PC-9 (cell line): ENCODE results near the gene NR6A1. TPM values are rescaled to one million over a fixed set of nuclear protein-coding genes. Genes with fewer than 3 reads are reported as not detected.

Source experiments
- BruUV-seq: library from RNA; stranded (reverse); fragments of 400-500 nt; replicated peaks from 2 replicates; lab custom pipeline; 2021; lab: Mats Ljungman, UMichigan
- CTCF ChIA-PET: fragments of 300-600 bp; sonication (Branson Sonifier 250); formaldehyde crosslinking; loops from one replicate; lab custom pipeline; 2022; ENCODE audit warnings: antibody characterized with exemption; lab: Charles Lee
- POLR2A ChIA-PET: fragments of 300-600 bp; sonication (Branson Sonifier 250); formaldehyde crosslinking; loops from one replicate; lab custom pipeline; 2022; ENCODE audit warnings: antibody characterized with exemption; ENCODE audit not compliant: unreplicated experiment; lab: Charles Lee
- DNase-seq, 2 experiments: peaks; one replicate each; pipeline versions ENCODE4 v3.0.0 to v3.0.0-alpha.2; 2015 to 2022; ENCODE audit warnings: mixed read lengths in 1 of 2
- H2AFZ ChIP-seq: fragments of 200-600 bp; sonication (generic); 2 replicates; pipeline ENCODE4 v1.8.1; 2017; ENCODE audit warnings: antibody characterized with exemption
- H3F3A ChIP-seq: fragments of 200-600 bp; sonication (generic); 2 replicates; pipeline ENCODE4 v1.8.1; 2017; ENCODE audit warnings: antibody characterized with exemption, mild to moderate bottlenecking, low read depth; ENCODE audit not compliant: insufficient read depth
- H3K27ac ChIP-seq: fragments of 200-600 bp; sonication (generic); 2 replicates; pipeline ENCODE4 v1.6.1; 2016; ENCODE audit warnings: mixed run types
- H3K27me3 ChIP-seq: fragments of 200-600 bp; sonication (generic); 2 replicates; pipeline ENCODE4 v1.6.1; 2016; ENCODE audit warnings: low read depth, mixed run types; ENCODE audit not compliant: insufficient read depth
- H3K36me3 ChIP-seq: fragments of 200-600 bp; sonication (generic); 2 replicates; pipeline ENCODE4 v1.6.1; 2016; ENCODE audit warnings: low read depth, mixed run types
- H3K4me1 ChIP-seq: fragments of 200-600 bp; sonication (generic); replicated peaks from 2 replicates; pipeline ENCODE4 v1.6.1; 2016; ENCODE audit warnings: mixed run types; ENCODE audit not compliant: insufficient read depth
- H3K4me2 ChIP-seq: fragments of 200-600 bp; sonication (generic); 2 replicates; pipeline ENCODE4 v1.6.1; 2017; ENCODE audit warnings: mixed run types
- H3K4me3 ChIP-seq: fragments of 200-600 bp; sonication (generic); 2 replicates; pipeline ENCODE4 v1.6.1; 2016; ENCODE audit warnings: mixed run types
- H3K79me2 ChIP-seq: fragments of 200-600 bp; sonication (generic); 2 replicates; pipeline ENCODE4 v1.6.1; 2017; ENCODE audit warnings: low read depth, mixed run types
- H3K9me2 ChIP-seq: fragments of 200-600 bp; sonication (generic); 2 replicates; pipeline ENCODE4 v1.8.1; 2017; ENCODE audit warnings: mild to moderate bottlenecking; ENCODE audit not compliant: insufficient read depth
- H3K9me3 ChIP-seq: fragments of 200-600 bp; sonication (generic); 2 replicates; pipeline ENCODE4 v1.8.1; 2016; ENCODE audit warnings: low read depth; ENCODE audit not compliant: insufficient read depth
- H4K20me1 ChIP-seq: fragments of 200-600 bp; sonication (generic); 2 replicates; pipeline ENCODE4 v1.8.1; 2017; ENCODE audit not compliant: insufficient read depth
- EZH2 ChIP-seq: fragments of 200-600 bp; sonication (generic); IDR thresholded peaks from 2 replicates; pipeline ENCODE4 v1.8.0; 2017; ENCODE audit warnings: antibody characterized with exemption, low read depth
- intact Hi-C: fragments of 100-400 bp; cut with micrococcal nuclease; formaldehyde crosslinking; loops from one replicate; pipeline ENCODE4 v1.10.0; 2022; ENCODE audit not compliant: unreplicated experiment
- total RNA-seq: library from RNA; stranded (reverse); gene quantifications from 2 replicates; pipeline ENCODE4 v1.2.3, GENCODE V29; 2021
- TF ChIP-seq, protein P1 (sequence below): fragments of 200-600 bp; sonication (generic); conservative IDR thresholded peaks from 2 replicates; pipeline ENCODE4 v1.6.1; 2017; ENCODE audit warnings: mixed run types, antibody characterized with exemption, mild to moderate bottlenecking, moderate library complexity

The NR6A1 gene
- total RNA-seq, 1 experiment from 2014 or later, result 13.0 TPM

DNA sequence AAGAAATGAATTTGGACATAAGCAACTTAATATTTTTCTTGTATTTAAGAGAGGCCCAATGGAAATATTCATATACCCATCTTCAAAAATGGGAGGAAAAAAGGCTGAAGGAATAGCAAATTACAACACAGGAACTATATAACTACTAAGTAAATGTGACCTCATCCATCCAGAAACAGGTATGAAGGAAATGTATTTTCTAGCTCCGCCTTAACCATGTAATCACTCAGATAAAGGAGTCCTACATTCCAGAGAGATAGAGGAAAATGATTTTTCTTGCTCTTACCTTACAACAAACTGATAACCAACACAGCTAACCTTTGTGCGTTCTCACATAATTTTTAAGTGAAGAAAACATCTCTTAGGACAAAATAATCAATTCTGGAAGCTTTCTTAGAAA lies 96.5 kb downstream of the NR6A1 start:
- Histone ChIP-seq H3K27ac (no peak overlapping the region), H2AFZ (no peak overlapping the region), H3K27me3 (no peaks in the 10 kb centered on the region), H3K9me2 (no peaks in the 10 kb centered on the region), H3K9me3 (no peaks in the 10 kb centered on the region), H3F3A (no peaks in the 10 kb centered on the region; the same call in 1 of the 2 replicates), H3K4me1 (peaks cover 2% of the 10 kb centered on the region; the same call in 1 of the 2 replicates), H4K20me1 (peaks cover 3% of the 10 kb centered on the region; the same call in 1 of the 2 replicates), H3K4me3 (no peak overlapping the region), H3K4me2 (no peak overlapping the region), H3K79me2 (peaks cover 18% of the 10 kb centered on the region), H3K36me3 (0 out of 2 replicates have a peak, but pooled peaks cover 2% of the 10 kb centered on the region)
- no peak for DNase-seq
- POLR2A ChIA-PET, result no interaction called here
- BruUV-seq, result no TSS peak
- intact Hi-C loops, result no loop called here
- CTCF ChIA-PET, result no interaction called here
- no peak for TF ChIP-seq EZH2
- TF ChIP-seq, protein P1, sequence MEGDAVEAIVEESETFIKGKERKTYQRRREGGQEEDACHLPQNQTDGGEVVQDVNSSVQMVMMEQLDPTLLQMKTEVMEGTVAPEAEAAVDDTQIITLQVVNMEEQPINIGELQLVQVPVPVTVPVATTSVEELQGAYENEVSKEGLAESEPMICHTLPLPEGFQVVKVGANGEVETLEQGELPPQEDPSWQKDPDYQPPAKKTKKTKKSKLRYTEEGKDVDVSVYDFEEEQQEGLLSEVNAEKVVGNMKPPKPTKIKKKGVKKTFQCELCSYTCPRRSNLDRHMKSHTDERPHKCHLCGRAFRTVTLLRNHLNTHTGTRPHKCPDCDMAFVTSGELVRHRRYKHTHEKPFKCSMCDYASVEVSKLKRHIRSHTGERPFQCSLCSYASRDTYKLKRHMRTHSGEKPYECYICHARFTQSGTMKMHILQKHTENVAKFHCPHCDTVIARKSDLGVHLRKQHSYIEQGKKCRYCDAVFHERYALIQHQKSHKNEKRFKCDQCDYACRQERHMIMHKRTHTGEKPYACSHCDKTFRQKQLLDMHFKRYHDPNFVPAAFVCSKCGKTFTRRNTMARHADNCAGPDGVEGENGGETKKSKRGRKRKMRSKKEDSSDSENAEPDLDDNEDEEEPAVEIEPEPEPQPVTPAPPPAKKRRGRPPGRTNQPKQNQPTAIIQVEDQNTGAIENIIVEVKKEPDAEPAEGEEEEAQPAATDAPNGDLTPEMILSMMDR, result no peak

DNA sequence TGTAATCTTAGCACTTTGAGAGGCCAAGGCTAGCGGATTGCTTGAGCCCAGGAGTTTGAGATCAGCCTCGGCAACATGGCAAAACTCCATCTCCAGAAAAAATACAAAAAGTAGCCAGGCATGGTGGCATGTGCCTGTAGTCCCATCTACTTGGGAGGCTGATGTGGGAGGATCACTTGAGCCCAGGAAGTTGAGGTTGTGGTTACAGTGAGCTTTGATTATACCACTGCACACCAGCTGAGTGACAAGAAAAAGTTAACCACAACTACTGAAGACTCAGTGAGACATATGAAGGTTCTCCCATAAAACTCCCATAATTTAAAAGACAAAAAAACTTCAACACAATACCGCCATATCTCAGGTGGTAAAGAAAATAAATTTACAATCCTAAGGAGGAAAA lies 98.0 kb downstream of the NR6A1 start:
- intact Hi-C loops, result no loop called here
- peaks cover 10% of the 10 kb centered on the region; the same call in 1 of the 2 replicates for H3K4me1 ChIP-seq
- peaks cover 3% of the 10 kb centered on the region; the same call in 1 of the 2 replicates for H4K20me1 ChIP-seq
- no peaks in the 10 kb centered on the region for H3K27me3 ChIP-seq
- H3K4me3 ChIP-seq, result no peak overlapping the region
- peaks cover 32% of the 10 kb centered on the region for H3K79me2 ChIP-seq
- no TSS peak for BruUV-seq
- H3K27ac ChIP-seq, result no peak overlapping the region
- H3K36me3 ChIP-seq, result no peaks in the 10 kb centered on the region
- ChIA-PET CTCF (no interaction called here), POLR2A (no interaction called here)
- no peaks in the 10 kb centered on the region for H3K9me2 ChIP-seq
- DNase-seq, result no peak
- no peaks in the 10 kb centered on the region for H3K9me3 ChIP-seq
- H3F3A ChIP-seq, result no peaks in the 10 kb centered on the region; the same call in 1 of the 2 replicates
- TF ChIP-seq, protein P1, result no peak
- no peak for TF ChIP-seq EZH2
- no peak overlapping the region for H3K4me2 ChIP-seq
- H2AFZ ChIP-seq, result no peak overlapping the region

DNA sequence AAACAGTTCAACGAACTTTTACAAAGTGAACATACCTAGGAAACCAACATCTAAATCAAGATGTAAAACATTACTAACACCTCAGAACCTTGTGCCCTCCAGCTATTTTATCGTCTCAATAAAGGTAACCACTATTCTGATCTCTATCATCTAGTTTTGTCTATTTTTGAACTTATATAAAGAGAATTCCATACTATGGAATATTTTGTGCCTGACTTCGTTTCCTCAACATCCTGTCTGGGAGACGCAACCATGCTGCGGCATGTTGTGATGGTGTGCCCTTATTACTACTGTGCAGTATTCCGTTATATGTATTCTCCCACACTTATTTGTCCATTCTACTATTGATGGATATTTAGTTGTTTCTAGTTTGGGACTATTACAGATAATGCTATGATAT lies 99.2 kb downstream of the NR6A1 start:
- no peak overlapping the region for H3K4me2 ChIP-seq
- no peaks in the 10 kb centered on the region for H3K9me2 ChIP-seq
- no peaks in the 10 kb centered on the region for H3K36me3 ChIP-seq
- intact Hi-C loops, result no loop called here
- H4K20me1 ChIP-seq, result no peaks in the 10 kb centered on the region
- TF ChIP-seq EZH2, result no peak
- TF ChIP-seq, protein P1, result no peak
- ChIA-PET CTCF (no interaction called here), POLR2A (no interaction called here)
- H3F3A ChIP-seq, result no peaks in the 10 kb centered on the region; the same call in 1 of the 2 replicates
- no TSS peak for BruUV-seq
- H3K9me3 ChIP-seq, result no peaks in the 10 kb centered on the region
- no peak overlapping the region for H2AFZ ChIP-seq
- no peaks in the 10 kb centered on the region for H3K27me3 ChIP-seq
- H3K79me2 ChIP-seq, result peaks cover 42% of the 10 kb centered on the region
- peaks cover 10% of the 10 kb centered on the region; the same call in 1 of the 2 replicates for H3K4me1 ChIP-seq
- no peak overlapping the region for H3K27ac ChIP-seq
- H3K4me3 ChIP-seq, result no peak overlapping the region
- DNase-seq, result no peak
